Thyroid gland (tissue), 4 donors: ENCODE results near the gene ACOT9. TPM values are rescaled to one million over a fixed set of nuclear protein-coding genes. Genes with fewer than 3 reads are reported as not detected.

Experiments used
- DNase-seq, 2 donors: peaks; one replicate each; pipeline ENCODE4 v3.0.0-alpha.2; 2019
- H3K27ac ChIP-seq, 3 donors: fragments of 200-600 bp; sonication (generic); 1 replicate in 2 of 3; 2 replicates in 1 of 3; pipeline ENCODE4 v1.5.1; 2016 to 2019; ENCODE audit warnings: mild to moderate bottlenecking in 1 of 3, moderate library complexity in 1 of 3
- H3K27me3 ChIP-seq: fragments of 200-600 bp; sonication (generic); one replicate; pipeline ENCODE4 v1.5.1; 2019
- H3K36me3 ChIP-seq, 2 donors: fragments of 200-600 bp; sonication (generic); one replicate each; pipeline ENCODE4 v1.5.1; 2016 to 2019
- H3K4me1 ChIP-seq, 2 donors: fragments of 200-600 bp; sonication (generic); one replicate each; pipeline ENCODE4 v1.5.1; 2017 to 2019
- H3K4me3 ChIP-seq, 3 donors: fragments of 200-600 bp; sonication (generic); replicated peaks in 1 of 3; 1 replicate in 2 of 3; 2 replicates in 1 of 3; pipeline ENCODE4 v1.5.1; 2016; ENCODE audit warnings: mild to moderate bottlenecking in 1 of 3
- H3K9me3 ChIP-seq: fragments of 200-600 bp; sonication (generic); one replicate; pipeline ENCODE4 v1.5.1; 2017
- POLR2A ChIP-seq, 2 donors: fragments of 450-650 bp; IDR thresholded peaks; one replicate each; pipeline ENCODE4 v1.6.1; 2017; ENCODE audit warnings: antibody characterized with exemption in 2 of 2, mild to moderate bottlenecking in 2 of 2, moderate library complexity in 1 of 2
- WGBS, 2 donors: methylation state at CpG; one replicate each; pipeline ENCODE4 v1.1.5; 2017; 5-methylcytosine and 5-hydroxymethylcytosine counted together
- intact Hi-C: fragments of 100-400 bp; cut with DNase I; formaldehyde crosslinking; loops from one replicate; pipeline ENCODE4 v1.15.1; 2023
- total RNA-seq, 4 donors: library from RNA; depleted of rRNA; stranded (reverse); fragments of >200 nt; gene quantifications; one replicate each; pipeline ENCODE4 v1.2.3, GENCODE V29; 2016
- TF ChIP-seq, protein P1 (sequence below), 6 experiments: fragments of 200-600 bp in 3 of 6; fragments of 450-650 bp in 3 of 6; sonication (generic) in 3 of 6; IDR thresholded peaks; one replicate each; pipeline ENCODE4 v1.5.1; 2016 to 2019; ENCODE audit warnings: antibody characterized with exemption in 6 of 6, mild to moderate bottlenecking in 2 of 6, inconsistent platforms in 1 of 6, moderate library complexity in 1 of 6

Gene ACOT9
- total RNA-seq, 4 donors from 2014 or later: 50.1 to 73.9 (median 62.8) TPM

DNA sequence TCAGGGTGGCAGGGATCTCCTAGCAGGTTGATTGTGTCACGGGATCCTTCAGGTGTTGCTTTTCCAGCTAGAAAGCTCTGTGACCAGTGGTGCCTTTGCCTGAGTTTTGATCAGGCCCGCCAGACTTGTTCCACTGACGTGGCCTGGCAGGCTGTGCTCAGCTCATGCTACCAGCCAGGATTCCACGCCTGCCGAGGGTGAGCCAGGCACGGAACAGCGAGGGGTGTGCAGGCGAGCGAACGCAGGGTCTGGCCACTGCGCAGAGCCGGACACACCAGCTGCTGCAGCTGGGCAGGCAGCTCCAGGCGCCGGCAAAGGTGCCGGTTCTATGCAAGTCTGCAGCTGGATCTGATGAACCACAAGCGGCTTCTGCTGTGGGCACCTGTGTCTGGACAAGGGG is 22.8 kb upstream of the ACOT9 start:
- Histone ChIP-seq H3K4me1 (no peaks in the 10 kb centered on the region), H3K9me3 (no peaks in the 10 kb centered on the region), H3K36me3 (no peaks in the 10 kb centered on the region), H3K27me3 (no peaks in the 10 kb centered on the region), H3K4me3 (no peak overlapping the region), H3K27ac (no peak overlapping the region)
- intact Hi-C loops: no loop called here
- no peak for TF ChIP-seq POLR2A (IDR thresholded peaks at IDR 0.05)
- TF ChIP-seq, protein P1, sequence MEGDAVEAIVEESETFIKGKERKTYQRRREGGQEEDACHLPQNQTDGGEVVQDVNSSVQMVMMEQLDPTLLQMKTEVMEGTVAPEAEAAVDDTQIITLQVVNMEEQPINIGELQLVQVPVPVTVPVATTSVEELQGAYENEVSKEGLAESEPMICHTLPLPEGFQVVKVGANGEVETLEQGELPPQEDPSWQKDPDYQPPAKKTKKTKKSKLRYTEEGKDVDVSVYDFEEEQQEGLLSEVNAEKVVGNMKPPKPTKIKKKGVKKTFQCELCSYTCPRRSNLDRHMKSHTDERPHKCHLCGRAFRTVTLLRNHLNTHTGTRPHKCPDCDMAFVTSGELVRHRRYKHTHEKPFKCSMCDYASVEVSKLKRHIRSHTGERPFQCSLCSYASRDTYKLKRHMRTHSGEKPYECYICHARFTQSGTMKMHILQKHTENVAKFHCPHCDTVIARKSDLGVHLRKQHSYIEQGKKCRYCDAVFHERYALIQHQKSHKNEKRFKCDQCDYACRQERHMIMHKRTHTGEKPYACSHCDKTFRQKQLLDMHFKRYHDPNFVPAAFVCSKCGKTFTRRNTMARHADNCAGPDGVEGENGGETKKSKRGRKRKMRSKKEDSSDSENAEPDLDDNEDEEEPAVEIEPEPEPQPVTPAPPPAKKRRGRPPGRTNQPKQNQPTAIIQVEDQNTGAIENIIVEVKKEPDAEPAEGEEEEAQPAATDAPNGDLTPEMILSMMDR (IDR thresholded peaks at IDR 0.05): no peak
- DNase-seq: no peak
- WGBS, 2 donors: 95% methylated on average over 7 of the region's 16 CpGs; no CpG with 5 or more reads in 1 of the 2 donors

DNA sequence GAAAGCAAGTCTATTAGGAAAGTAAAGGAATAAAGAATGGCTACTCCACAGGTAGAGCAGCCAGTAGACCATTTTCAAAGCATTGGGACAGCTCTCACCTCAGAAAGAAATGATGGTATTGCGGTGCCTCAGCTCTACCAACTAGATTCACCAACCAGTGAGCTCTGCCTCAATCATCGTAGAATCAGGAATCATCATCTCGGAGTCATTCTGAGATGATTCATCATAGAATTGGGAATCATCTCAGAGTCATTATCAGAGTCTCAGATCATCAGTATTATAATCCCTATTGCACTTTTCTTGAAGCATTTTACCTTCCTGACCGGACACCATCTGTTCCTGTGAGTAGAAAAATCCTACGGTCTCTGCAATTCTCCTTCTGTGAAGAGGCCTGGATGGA is 22.4 kb upstream of the ACOT9 start:
- Histone ChIP-seq H3K27ac (no peak overlapping the region), H3K4me3 (no peak overlapping the region), H3K36me3 (no peaks in the 10 kb centered on the region), H3K4me1 (no peaks in the 10 kb centered on the region), H3K9me3 (no peaks in the 10 kb centered on the region), H3K27me3 (no peaks in the 10 kb centered on the region)
- intact Hi-C loops: no loop called here
- no peak for DNase-seq
- WGBS, 2 donors: 92 to 95% methylated on average over 4 of the region's 5 CpGs
- TF ChIP-seq POLR2A (IDR thresholded peaks at IDR 0.05): no peak
- TF ChIP-seq, protein P1 (IDR thresholded peaks at IDR 0.05): no peak

DNA sequence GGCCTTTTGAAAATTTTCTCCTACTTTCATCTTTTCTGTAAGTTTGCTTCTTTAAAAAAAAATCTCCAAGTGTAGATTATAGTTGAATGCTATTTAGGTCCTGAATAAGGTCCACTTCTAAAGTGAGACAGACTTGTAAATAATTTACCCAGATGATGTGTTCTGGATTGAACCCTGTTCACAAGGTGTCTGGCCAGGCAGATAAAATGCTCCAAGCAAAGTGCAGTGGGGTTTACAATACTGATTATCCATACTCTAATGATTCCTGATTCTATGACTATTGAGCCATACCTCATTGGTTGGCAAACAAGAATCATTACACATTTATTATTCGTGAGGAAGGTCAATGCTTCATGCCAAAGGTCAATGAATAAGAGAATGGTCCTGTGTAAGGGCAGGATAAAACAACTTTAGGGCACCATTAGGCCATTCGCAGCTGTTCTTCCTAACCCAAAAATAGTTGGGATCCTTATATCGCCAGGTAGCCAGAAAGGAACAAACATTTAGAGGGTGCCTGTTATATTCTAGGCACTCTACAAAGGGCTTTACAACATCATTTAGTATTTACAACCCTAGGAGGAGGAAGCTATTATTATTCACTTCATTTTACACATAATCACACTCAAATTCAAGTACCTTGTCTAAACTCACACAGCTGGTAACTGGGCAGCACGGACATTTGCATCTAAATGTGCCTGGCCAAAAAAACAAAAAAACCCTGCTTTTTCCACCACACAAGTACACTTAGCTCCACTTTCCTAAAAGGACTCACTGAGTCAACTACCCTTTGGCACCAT is 21.3 kb upstream of the ACOT9 start:
- no peak overlapping the region for H3K4me3 ChIP-seq
- no peak overlapping the region for H3K27ac ChIP-seq
- no peaks in the 10 kb centered on the region for H3K27me3 ChIP-seq
- no peaks in the 10 kb centered on the region for H3K36me3 ChIP-seq
- no peaks in the 10 kb centered on the region for H3K4me1 ChIP-seq
- intact Hi-C loops: no loop called here
- H3K9me3 ChIP-seq: no peaks in the 10 kb centered on the region
- DNase-seq: no peak
- WGBS, 2 donors: 69 to 87% methylated on average over 3 to 4 of the region's 4 CpGs
- TF ChIP-seq, protein P1 (IDR thresholded peaks at IDR 0.05): no peak
- TF ChIP-seq POLR2A (IDR thresholded peaks at IDR 0.05): no peak

DNA sequence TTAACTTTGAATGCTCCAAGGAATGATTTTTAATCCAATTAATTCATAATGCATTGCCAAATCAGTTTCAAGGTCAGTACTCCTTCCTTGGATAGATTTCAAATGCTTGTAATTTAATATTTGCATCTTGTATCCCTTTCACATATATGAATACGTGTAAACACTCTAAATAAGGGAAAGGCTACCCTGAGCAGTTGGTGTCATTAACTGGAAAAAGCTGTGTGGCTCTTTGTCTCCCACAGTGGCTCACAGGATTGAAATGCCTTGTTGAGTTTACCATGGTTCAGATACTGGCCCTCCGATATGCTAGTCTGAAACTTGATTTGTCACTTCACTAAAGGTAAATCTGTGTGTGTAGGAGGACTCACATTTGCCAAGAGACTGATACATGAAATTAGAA is 16.7 kb upstream of the ACOT9 start:
- TF ChIP-seq, protein P1 (IDR thresholded peaks at IDR 0.05): no peak
- no peak for TF ChIP-seq POLR2A (IDR thresholded peaks at IDR 0.05)

DNA sequence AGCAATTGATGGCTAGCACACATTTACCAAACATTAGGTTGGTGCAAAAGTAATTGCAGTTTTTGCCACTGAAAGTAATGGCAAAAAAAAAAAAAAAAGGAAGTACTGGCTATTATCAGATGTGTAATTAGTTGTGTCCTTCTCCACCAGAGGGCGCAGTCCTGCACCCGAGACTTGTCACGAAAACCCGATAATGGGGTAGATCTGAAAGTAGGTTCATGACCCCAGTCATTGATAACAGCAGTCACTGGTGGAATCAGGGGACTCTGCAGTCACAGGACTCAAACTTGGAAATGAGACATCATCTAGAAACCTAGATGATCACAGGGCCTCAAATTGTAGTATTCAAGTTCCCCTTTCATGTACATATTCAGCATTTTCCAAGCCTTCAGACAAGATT is 13.1 kb upstream of the ACOT9 start:
- DNase-seq: peak; percentile 39 to 41
- intact Hi-C loops: no loop called here
- Histone ChIP-seq H3K27me3 (no peaks in the 10 kb centered on the region), H3K4me3 (no peak overlapping the region), H3K36me3 (no peaks in the 10 kb centered on the region), H3K27ac (no peak overlapping the region), H3K4me1 (peaks cover 0 to 5% of the 10 kb centered on the region in 2 donors), H3K9me3 (no peaks in the 10 kb centered on the region)
- WGBS, 2 donors: 2 to 7% methylated on average over 4 of the region's 4 CpGs
- TF ChIP-seq POLR2A (IDR thresholded peaks at IDR 0.05): no peak
- TF ChIP-seq, protein P1 (IDR thresholded peaks at IDR 0.05): peak in 4 of 6 experiments; percentile 18 to 39 (median 33)

More for the DNA sequence above, 16.7 kb upstream of the ACOT9 start:
- no peak overlapping the region for H3K27ac ChIP-seq
- H3K36me3 ChIP-seq: no peaks in the 10 kb centered on the region
- 86 to 92% methylated on average over 2 of the region's 2 CpGs for WGBS, 2 donors
- intact Hi-C loops: no loop called here
- H3K4me3 ChIP-seq: no peak overlapping the region
- no peak for DNase-seq
- no peaks in the 10 kb centered on the region for H3K27me3 ChIP-seq
- no peaks in the 10 kb centered on the region for H3K9me3 ChIP-seq
- no peaks in the 10 kb centered on the region for H3K4me1 ChIP-seq
